Colonic mucosa (tissue), 4 donors: ENCODE data around the gene CLPSL1. TPM values are rescaled to one million over a fixed set of nuclear protein-coding genes. Genes with fewer than 3 reads are reported as not detected.

Experiments
- DNase-seq: peaks from one replicate; pipeline ENCODE4 v3.0.0-alpha.2; 2020
- H3K27ac ChIP-seq: fragments of 200-600 bp; one replicate; pipeline ENCODE4 v1.8.0; 2021
- H3K27me3 ChIP-seq: fragments of 200-600 bp; one replicate; pipeline ENCODE4 v1.8.0; 2021
- H3K36me3 ChIP-seq: fragments of 200-600 bp; one replicate; pipeline ENCODE4 v1.8.0; 2021
- H3K4me1 ChIP-seq: fragments of 200-600 bp; one replicate; pipeline ENCODE4 v1.8.0; 2021; ENCODE audit warnings: mild to moderate bottlenecking
- H3K4me3 ChIP-seq: fragments of 200-600 bp; one replicate; pipeline ENCODE4 v1.8.0; 2021
- H3K9ac ChIP-seq, 2 donors: one replicate each; pipeline ENCODE4 v1.7.0; 2013; ENCODE audit warnings: control low read depth in 2 of 2, low read depth in 2 of 2, low read length in 2 of 2
- H3K9me3 ChIP-seq: fragments of 200-600 bp; one replicate; pipeline ENCODE4 v1.8.0; 2021
- intact Hi-C: fragments of 100-400 bp; cut with DNase I; formaldehyde crosslinking; loops from one replicate; pipeline ENCODE4 v1.14.1; 2022
- total RNA-seq, 2 donors: library from RNA; stranded (reverse); fragmentation: NEBNext Ultra II Directional in 1 of 2; extraction: Animal tissue kit (Norgen Biotek cat#: 25700) in 1 of 2; gene quantifications; one replicate each; pipeline ENCODE4 v1.2.1, GENCODE V29; 2021
- TF ChIP-seq, protein P1 (sequence below): fragments of 200-600 bp; IDR thresholded peaks from one replicate; pipeline ENCODE4 v1.8.0; 2022; ENCODE audit warnings: antibody characterized with exemption, mild to moderate bottlenecking
- donor health status: healthy.
- donor health status: DM: no; HTN: no; CAD: no.
- donor health status: DM: no; HTN: no; CAD: no.

Gene CLPSL1
- total RNA-seq, 2 donors from 2014 or later: not detected

DNA sequence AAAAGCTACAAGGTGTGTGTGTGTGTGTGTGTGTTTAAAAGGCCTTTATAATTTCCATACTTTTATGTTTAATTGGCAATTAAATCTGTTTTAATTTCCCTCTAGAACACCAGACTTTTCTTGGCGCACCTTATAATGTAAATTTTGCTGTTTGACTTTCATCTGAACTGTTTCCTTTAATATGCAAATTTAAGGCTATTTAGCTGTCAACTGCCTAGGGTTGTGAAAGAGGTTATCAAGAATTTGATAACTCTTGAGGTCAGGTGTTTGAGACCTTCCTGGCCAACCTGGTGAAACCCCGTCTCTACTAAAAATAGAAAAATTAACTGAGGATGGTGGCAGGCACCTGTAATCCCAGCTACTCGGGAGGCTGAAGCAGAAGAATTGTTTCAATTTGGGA lies 20.3 kb downstream of the CLPSL1 start:
- H3K27me3 ChIP-seq: no peaks in the 10 kb centered on the region
- no peaks in the 10 kb centered on the region for H3K36me3 ChIP-seq
- TF ChIP-seq, protein P1, sequence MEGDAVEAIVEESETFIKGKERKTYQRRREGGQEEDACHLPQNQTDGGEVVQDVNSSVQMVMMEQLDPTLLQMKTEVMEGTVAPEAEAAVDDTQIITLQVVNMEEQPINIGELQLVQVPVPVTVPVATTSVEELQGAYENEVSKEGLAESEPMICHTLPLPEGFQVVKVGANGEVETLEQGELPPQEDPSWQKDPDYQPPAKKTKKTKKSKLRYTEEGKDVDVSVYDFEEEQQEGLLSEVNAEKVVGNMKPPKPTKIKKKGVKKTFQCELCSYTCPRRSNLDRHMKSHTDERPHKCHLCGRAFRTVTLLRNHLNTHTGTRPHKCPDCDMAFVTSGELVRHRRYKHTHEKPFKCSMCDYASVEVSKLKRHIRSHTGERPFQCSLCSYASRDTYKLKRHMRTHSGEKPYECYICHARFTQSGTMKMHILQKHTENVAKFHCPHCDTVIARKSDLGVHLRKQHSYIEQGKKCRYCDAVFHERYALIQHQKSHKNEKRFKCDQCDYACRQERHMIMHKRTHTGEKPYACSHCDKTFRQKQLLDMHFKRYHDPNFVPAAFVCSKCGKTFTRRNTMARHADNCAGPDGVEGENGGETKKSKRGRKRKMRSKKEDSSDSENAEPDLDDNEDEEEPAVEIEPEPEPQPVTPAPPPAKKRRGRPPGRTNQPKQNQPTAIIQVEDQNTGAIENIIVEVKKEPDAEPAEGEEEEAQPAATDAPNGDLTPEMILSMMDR: no peak
- intact Hi-C loops: no loop called here
- no peaks in the 10 kb centered on the region for H3K4me1 ChIP-seq
- no peak for DNase-seq
- no peak overlapping the region for H3K9ac ChIP-seq
- H3K9me3 ChIP-seq: no peaks in the 10 kb centered on the region
- no peak overlapping the region for H3K4me3 ChIP-seq
- H3K27ac ChIP-seq: no peak overlapping the region

DNA sequence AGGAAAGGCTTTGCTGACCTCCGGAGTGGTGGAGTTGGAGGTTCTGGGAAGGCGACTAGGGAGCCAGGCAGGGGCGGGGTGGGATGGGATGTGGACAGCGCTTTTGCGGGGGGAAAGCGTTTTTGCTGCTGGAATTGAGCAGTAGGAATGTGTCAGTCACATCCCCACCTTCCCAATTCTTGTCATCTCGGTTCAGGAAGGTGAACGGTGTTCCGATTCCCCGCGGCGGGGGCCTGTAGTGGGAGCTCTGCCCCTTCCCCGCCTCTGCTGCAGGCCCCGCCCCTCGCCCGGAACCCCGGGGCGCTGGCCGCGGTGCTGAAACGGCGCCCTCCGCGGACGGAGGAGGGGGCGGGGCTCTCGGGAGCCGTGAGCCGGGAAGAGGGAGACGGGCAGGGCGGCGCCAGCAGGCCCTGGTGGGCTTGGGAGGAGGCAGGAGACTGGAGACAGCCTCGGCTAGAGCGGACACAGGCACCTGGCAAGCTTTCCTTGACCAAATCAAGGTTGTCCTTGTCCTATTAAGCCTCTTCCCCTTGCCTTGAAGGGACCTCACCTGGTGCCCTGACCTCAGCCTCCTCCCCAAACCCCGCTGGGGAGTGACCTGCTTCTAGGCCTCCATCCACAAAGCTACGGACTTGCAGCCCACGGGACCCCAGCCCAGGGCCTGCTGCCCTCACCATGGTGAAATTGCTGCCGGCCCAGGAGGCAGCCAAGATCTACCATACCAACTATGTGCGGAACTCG lies 24.3 kb downstream of the CLPSL1 start, which contains the start of gene LHFPL5:
TSS of gene LHFPL5 (plus strand) at position 357 of the 741 bp plus-strand sequence. CDS start at position 676, 319 bp downstream.
- H3K27me3 ChIP-seq: no peaks in the 10 kb centered on the region
- no peak within 1 kb of the TSS for H3K4me3 ChIP-seq
- no peaks in the 10 kb centered on the region for H3K4me1 ChIP-seq
- intact Hi-C loops: no loop called here
- no peaks in the 10 kb centered on the region for H3K36me3 ChIP-seq
- H3K9me3 ChIP-seq: no peaks in the 10 kb centered on the region
- DNase-seq: peak; percentile 32
- TF ChIP-seq, protein P1: no peak
- no peak within 1 kb of the TSS for H3K9ac ChIP-seq
- no peak within 1 kb of the TSS for H3K27ac ChIP-seq

DNA sequence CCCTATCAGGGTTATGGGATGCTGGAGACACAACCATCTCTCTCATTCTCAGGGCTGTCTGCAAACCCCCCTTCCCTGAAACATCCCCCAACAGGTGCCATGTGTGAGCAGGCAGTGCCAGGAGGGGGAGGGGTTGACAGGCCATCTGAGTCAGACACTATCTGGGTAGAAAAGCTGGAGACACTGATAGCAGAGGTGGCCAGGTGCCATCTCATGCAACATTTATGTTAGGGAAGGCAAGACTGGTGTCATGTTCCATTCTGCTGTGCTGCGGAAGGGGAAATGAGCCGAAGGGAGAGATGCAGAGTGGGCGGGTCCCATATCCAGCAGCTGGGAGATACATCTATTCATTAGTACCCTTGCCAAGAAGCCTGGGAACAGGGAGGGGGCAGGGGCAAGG lies 27.9 kb downstream of the CLPSL1 start:
- Histone ChIP-seq H3K27me3 (no peaks in the 10 kb centered on the region), H3K4me1 (no peaks in the 10 kb centered on the region), H3K27ac (no peak overlapping the region), H3K4me3 (no peak overlapping the region), H3K36me3 (no peaks in the 10 kb centered on the region), H3K9ac (no peak overlapping the region), H3K9me3 (no peaks in the 10 kb centered on the region)
- TF ChIP-seq, protein P1: no peak
- intact Hi-C loops: no loop called here
- DNase-seq: no peak

DNA sequence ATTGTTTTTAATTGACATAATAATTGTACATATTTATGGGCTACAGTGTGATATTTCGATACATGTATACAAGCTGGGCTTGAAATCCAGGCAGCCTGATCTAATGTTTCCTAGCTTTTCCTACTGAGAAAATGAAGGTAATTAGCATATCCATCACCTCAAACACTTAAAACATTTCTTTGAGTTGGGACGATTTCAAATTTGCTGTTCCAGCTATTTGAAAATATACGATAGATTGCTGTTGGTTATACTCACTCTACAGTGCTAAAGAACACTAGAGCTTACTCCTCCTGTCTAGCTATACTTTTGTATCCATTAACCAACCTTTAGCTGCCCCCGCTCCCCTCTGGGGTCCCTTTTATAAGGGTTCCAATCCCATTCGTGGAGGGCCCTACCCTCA lies 29.0 kb downstream of the CLPSL1 start:
- no peak for DNase-seq
- no peaks in the 10 kb centered on the region for H3K27me3 ChIP-seq
- intact Hi-C loops: no loop called here
- TF ChIP-seq, protein P1: no peak
- no peaks in the 10 kb centered on the region for H3K4me1 ChIP-seq
- H3K9ac ChIP-seq: no peak overlapping the region
- H3K4me3 ChIP-seq: no peak overlapping the region
- H3K9me3 ChIP-seq: no peaks in the 10 kb centered on the region
- H3K36me3 ChIP-seq: no peaks in the 10 kb centered on the region
- H3K27ac ChIP-seq: no peak overlapping the region

DNA sequence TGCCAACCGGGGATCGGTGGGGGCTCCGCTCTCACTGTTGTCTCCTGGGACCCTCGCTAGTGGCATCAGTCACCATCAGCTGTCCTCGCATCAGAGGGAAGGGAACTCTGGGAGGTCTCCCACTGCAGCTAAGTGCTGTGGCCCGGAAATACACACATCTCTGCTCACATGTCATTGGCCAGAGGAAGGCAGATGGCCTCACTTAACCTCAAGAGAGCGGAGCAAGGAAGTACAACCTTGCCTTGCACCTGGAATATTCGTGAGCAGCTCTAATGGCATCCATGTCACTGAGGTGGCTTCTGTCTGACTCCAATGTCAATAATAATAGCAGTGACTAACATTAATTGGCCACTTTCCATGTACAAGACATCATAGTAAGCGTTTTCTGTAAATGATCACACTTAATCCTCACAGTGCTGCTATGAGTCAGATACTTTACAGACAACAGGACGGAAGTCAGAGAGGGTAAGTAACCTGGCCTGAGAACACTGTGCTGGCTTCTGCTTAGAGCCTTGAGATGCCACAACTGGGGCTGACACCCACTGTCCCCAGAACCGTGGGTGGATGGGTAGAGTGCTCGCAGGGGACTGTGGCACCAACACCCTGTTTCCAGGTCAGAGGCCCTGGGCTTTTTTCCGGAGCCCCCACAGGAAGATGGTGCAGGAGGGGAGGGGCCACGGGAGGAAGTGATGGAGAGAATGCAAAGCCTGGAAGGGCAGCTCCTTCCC lies 30.3 kb downstream of the CLPSL1 start:
- no peak overlapping the region for H3K4me3 ChIP-seq
- TF ChIP-seq, protein P1: no peak
- H3K9me3 ChIP-seq: no peaks in the 10 kb centered on the region
- intact Hi-C loops: no loop called here
- H3K27me3 ChIP-seq: no peaks in the 10 kb centered on the region
- H3K4me1 ChIP-seq: no peaks in the 10 kb centered on the region
- H3K9ac ChIP-seq: no peak overlapping the region
- H3K27ac ChIP-seq: no peak overlapping the region
- no peak for DNase-seq
- no peaks in the 10 kb centered on the region for H3K36me3 ChIP-seq
